Stomach (tissue), 9 donors: ENCODE data around the gene RANBP2. TPM values are rescaled to one million over a fixed set of nuclear protein-coding genes. Genes with fewer than 3 reads are reported as not detected.
A peak's percentile ranks its signal among the peaks of the same experiment; 100 is the strongest.

Source experiments
- DNase-seq, 2 donors: peaks; one replicate each; pipeline versions ENCODE4 v3.0.0 to v3.0.0-alpha.2; 2013 to 2019
- H3K27ac ChIP-seq, 5 donors: fragments of 200-600 bp in 4 of 5; sonication (generic) in 4 of 5; one replicate each; pipeline ENCODE4 v1.5.1; 2013 to 2019; ENCODE audit warnings: mild to moderate bottlenecking in 1 of 5, moderate library complexity in 1 of 5
- H3K27me3 ChIP-seq, 3 donors: fragments of 200-600 bp; sonication (generic); one replicate each; pipeline ENCODE4 v1.5.1; 2017 to 2019; ENCODE audit warnings: mixed run types in 1 of 3
- H3K36me3 ChIP-seq, 4 donors: fragments of 200-600 bp; sonication (generic); 1 replicate in 3 of 4; 2 replicates in 1 of 4; pipeline ENCODE4 v1.5.1; 2016 to 2019
- H3K4me1 ChIP-seq, 4 donors: fragments of 200-600 bp; sonication (generic); one replicate each; pipeline ENCODE4 v1.5.1; 2016 to 2019
- H3K4me3 ChIP-seq, 4 donors: fragments of 200-600 bp; sonication (generic) in 3 of 4; one replicate each; pipeline ENCODE4 v1.5.1; 2016 to 2019; ENCODE audit warnings: mild to moderate bottlenecking in 1 of 4
- H3K9me3 ChIP-seq, 4 donors: fragments of 200-600 bp; sonication (generic); one replicate each; pipeline ENCODE4 v1.5.1; 2016 to 2019
- CTCF ChIP-seq, 7 experiments: fragments of 450-650 bp in 4 of 7; fragments of 200-600 bp in 3 of 7; sonication (generic) in 3 of 7; IDR thresholded peaks; one replicate each; pipeline ENCODE4 v1.5.1; 2016 to 2019; ENCODE audit warnings: antibody characterized with exemption in 7 of 7, control low read depth in 2 of 7, mild to moderate bottlenecking in 1 of 7
- EP300 ChIP-seq: sonication (generic); formaldehyde crosslinking; IDR thresholded peaks from one replicate; pipeline ENCODE4 v1.6.1; 2017; ENCODE audit warnings: antibody characterized with exemption
- POLR2A ChIP-seq, 4 donors: fragments of 450-650 bp; IDR thresholded peaks; one replicate each; pipeline ENCODE4 v1.6.1; 2016; ENCODE audit warnings: antibody characterized with exemption in 4 of 4, control low read depth in 2 of 4, mild to moderate bottlenecking in 1 of 4, moderate library complexity in 1 of 4
- POLR2AphosphoS5 ChIP-seq, 3 donors: sonication (generic); formaldehyde crosslinking; IDR thresholded peaks; one replicate each; pipeline ENCODE4 v1.6.1; 2016; ENCODE audit warnings: antibody characterized with exemption in 3 of 3
- WGBS, 5 donors: extraction: QIAGEN DNeasy Blood & Tissue Kit in 3 of 5; methylation state at CpG; one replicate each; pipeline versions ENCODE4 v1.1.5 to v1.1.7; 2013 to 2018; 5-methylcytosine and 5-hydroxymethylcytosine counted together
- intact Hi-C: fragments of 100-400 bp; cut with DNase I; formaldehyde crosslinking; loops from one replicate; pipeline ENCODE4 v1.15.1; 2023; ENCODE audit warnings: low total_unique reads
- polyA plus RNA-seq, 3 donors: library from polyadenylated mRNA; stranded (reverse); fragments of 200-250 nt; gene quantifications; one replicate each; pipeline ENCODE4 v1.2.3, GENCODE V29; 2013
- total RNA-seq, 5 donors: library from RNA; depleted of rRNA; stranded (reverse); fragments of >200 nt; gene quantifications; one replicate each; pipeline versions ENCODE4 v1.1.0 to v1.2.3, GENCODE V29; 2014 to 2016
- donor health status: healthy with polysubstance abuse.
- donor health status: Bipolar disorder and iron deficiency.
- donor health status: healthy.

RANBP2 gene
- total and polyA plus RNA-seq, 8 donors: 8.6 to 156 (median 48.5) TPM

- no peak for TF ChIP-seq POLR2A (IDR thresholded peaks at IDR 0.05)
- H3K9me3 ChIP-seq: no peaks in the 10 kb centered on the region
- no peaks in the 10 kb centered on the region for H3K4me1 ChIP-seq
- no peak overlapping the region for H3K4me3 ChIP-seq
- H3K27me3 ChIP-seq: no peaks in the 10 kb centered on the region
- intact Hi-C loops: no loop called here
- peaks cover 34 to 99% (median 98%) of the 10 kb centered on the region in 4 donors for H3K36me3 ChIP-seq
- H3K27ac ChIP-seq: no peak overlapping the region
- DNase-seq: no peak
- WGBS, 5 donors: 89 to 94% (median 91%) methylated on average over 3 of the region's 3 CpGs
These were observed 57.2 kb downstream of the RANBP2 start for GRCh38 chr2:108776475-108776874.

- 76 to 94% (median 87%) methylated on average over 2 of the region's 2 CpGs for WGBS, 5 donors
- Histone ChIP-seq H3K4me1 (no peaks in the 10 kb centered on the region), H3K27me3 (no peaks in the 10 kb centered on the region), H3K4me3 (no peak overlapping the region), H3K9me3 (no peaks in the 10 kb centered on the region), H3K36me3 (peaks cover 40 to 98% (median 98%) of the 10 kb centered on the region in 4 donors), H3K27ac (no peak overlapping the region)
- intact Hi-C loops: no loop called here
- no peak for DNase-seq
- TF ChIP-seq POLR2AphosphoS5 (IDR thresholded peaks at IDR 0.05) (no peak), EP300 (no peak), CTCF (IDR thresholded peaks at IDR 0.05) (no peak), POLR2A (IDR thresholded peaks at IDR 0.05) (no peak)
These were observed 59.6 kb downstream of the RANBP2 start for GRCh38 chr2:108778857-108779256.

- Histone ChIP-seq H3K9me3 (no peaks in the 10 kb centered on the region), H3K27ac (peak overlapping the region; percentile 77 to 93 (median 88)), H3K4me1 (peaks cover 0 to 14% (median 6%) of the 10 kb centered on the region in 4 donors), H3K36me3 (peaks cover 21 to 45% (median 39%) of the 10 kb centered on the region in 4 donors), H3K4me3 (peak overlapping the region; percentile 65 to 78 (median 72)), H3K27me3 (no peaks in the 10 kb centered on the region)
- TF ChIP-seq CTCF (IDR thresholded peaks at IDR 0.05) (no peak), POLR2A (IDR thresholded peaks at IDR 0.05) (no peak), POLR2AphosphoS5 (IDR thresholded peaks at IDR 0.05) (no peak), EP300 (no peak)
- 0 to 8% (median 0%) methylated on average over 1 of the region's 1 CpG for WGBS, 5 donors
- DNase-seq: no peak
- intact Hi-C loops: no loop called here
These were observed 66.7 kb downstream of the RANBP2 start for GRCh38 chr2:108786008-108786353.

GRCh38 chr2:108786354-108787215 lies 67.3 kb downstream of the RANBP2 start, which contains the start of gene CCDC138:
Gene CCDC138, plus strand, starts transcription at chr2:108786771. Its CDS starts 52 bp downstream, at chr2:108786823.
- H3K36me3 ChIP-seq: peaks cover 21 to 44% (median 33%) of the 10 kb centered on the region in 4 donors
- TF ChIP-seq POLR2AphosphoS5 (IDR thresholded peaks at IDR 0.05): peak in 2 of 3 donors; percentile 70 to 90
- no peak for TF ChIP-seq CTCF (IDR thresholded peaks at IDR 0.05)
- peak in 1 of 4 donors; percentile 29 for TF ChIP-seq POLR2A (IDR thresholded peaks at IDR 0.05)
- no peak for TF ChIP-seq EP300
- no peaks in the 10 kb centered on the region for H3K9me3 ChIP-seq
- DNase-seq: peak; percentile 92 to 97
- H3K27ac ChIP-seq: peak within 1 kb of the TSS; percentile 77 to 93 (median 88)
- intact Hi-C loops: no loop called here
- WGBS, 5 donors: 0 to 1% (median 1%) methylated on average over 23 to 78 of the region's 78 CpGs
- peaks cover 0 to 14% (median 6%) of the 10 kb centered on the region in 4 donors for H3K4me1 ChIP-seq
- peak within 1 kb of the TSS; percentile 65 to 78 (median 72) for H3K4me3 ChIP-seq
- no peaks in the 10 kb centered on the region for H3K27me3 ChIP-seq

- intact Hi-C loops: no loop called here
- DNase-seq: no peak
- TF ChIP-seq EP300: no peak
- no peak for TF ChIP-seq POLR2A (IDR thresholded peaks at IDR 0.05)
- no peak for TF ChIP-seq CTCF (IDR thresholded peaks at IDR 0.05)
- TF ChIP-seq POLR2AphosphoS5 (IDR thresholded peaks at IDR 0.05): no peak
- WGBS, 5 donors: 2 to 3% (median 2%) methylated on average over 6 of the region's 6 CpGs
- Histone ChIP-seq H3K4me1 (peaks cover 0 to 14% (median 6%) of the 10 kb centered on the region in 4 donors), H3K27me3 (no peaks in the 10 kb centered on the region), H3K27ac (peak overlapping the region in 4 of 5 donors; percentile 77 to 91 (median 85)), H3K4me3 (peak overlapping the region; percentile 65 to 78 (median 72)), H3K9me3 (no peaks in the 10 kb centered on the region), H3K36me3 (peaks cover 19 to 44% (median 33%) of the 10 kb centered on the region in 4 donors)
These were observed 67.9 kb downstream of the RANBP2 start for GRCh38 chr2:108787216-108787541.
